IMR-90 (cell line): ENCODE results near the gene ASH1L. TPM values are rescaled to one million over a fixed set of nuclear protein-coding genes. Genes with fewer than 3 reads are reported as not detected.

ENCODE experiments used
- ATAC-seq: fragments of 200-7000 bp; cut with Tn5 transposase; 2 replicates; pipeline ENCODE4 v1.9.1; 2020; ENCODE audit warnings: low read depth, mild to moderate bottlenecking, moderate library complexity
- BruUV-seq: library from RNA; stranded (reverse); fragments of 400-500 nt; replicated peaks from 2 replicates; lab custom pipeline; 2021; lab: Mats Ljungman, UMichigan
- CTCF ChIA-PET: fragments of 300-600 bp; formaldehyde crosslinking; extraction: SDS; loops from one replicate; lab custom pipeline; 2021; ENCODE audit warnings: antibody characterized with exemption; lab: Yijun Ruan, JAX
- POLR2A ChIA-PET: fragments of 300-600 bp; sonication (Branson Sonifier 250); formaldehyde crosslinking; loops from one replicate; lab custom pipeline; 2022; ENCODE audit warnings: antibody characterized with exemption; ENCODE audit not compliant: unreplicated experiment; lab: Charles Lee
- DNase-seq: peaks from one replicate; pipeline ENCODE4 v3.0.0; 2013
- H2AFZ ChIP-seq: replicated peaks from 2 replicates; pipeline ENCODE3; 2013; ENCODE audit warnings: low read length, mild to moderate bottlenecking; ENCODE audit not compliant: poor library complexity
- H2AK5ac ChIP-seq: 2 replicates; pipeline ENCODE4 v1.6.1; 2013; ENCODE audit warnings: low read depth, low read length, inconsistent platforms
- H2AK9ac ChIP-seq: replicated peaks from 2 replicates; pipeline ENCODE3; 2013; ENCODE audit warnings: mild to moderate bottlenecking, low read depth, low read length, moderate library complexity; ENCODE audit not compliant: poor library complexity
- H2BK120ac ChIP-seq: 2 replicates; pipeline ENCODE4 v1.6.1; 2013; ENCODE audit warnings: low read depth, low read length, inconsistent platforms
- H2BK15ac ChIP-seq: 3 replicates; pipeline ENCODE4 v1.6.1; 2013; ENCODE audit warnings: low read depth, low read length, inconsistent platforms
- H2BK20ac ChIP-seq: 2 replicates; pipeline ENCODE4 v1.6.1; 2013; ENCODE audit warnings: low read depth, mild to moderate bottlenecking, inconsistent platforms, low read length, moderate library complexity
- H2BK5ac ChIP-seq: 2 replicates; pipeline ENCODE4 v1.6.1; 2013; ENCODE audit warnings: mild to moderate bottlenecking, low read depth, low read length, inconsistent platforms; ENCODE audit not compliant: poor library complexity, severe bottlenecking
- H3K14ac ChIP-seq: replicated peaks from 2 replicates; pipeline ENCODE4 v1.6.1; 2013; ENCODE audit warnings: low read depth, low read length, inconsistent platforms
- H3K18ac ChIP-seq: 2 replicates; pipeline ENCODE4 v1.6.1; 2013; ENCODE audit warnings: low read depth, low read length, control low read depth
- H3K23ac ChIP-seq: 2 replicates; pipeline ENCODE4 v1.6.1; 2013; ENCODE audit warnings: low read depth, low read length, inconsistent platforms
- H3K27ac ChIP-seq: 2 replicates; pipeline ENCODE4 v1.5.1; 2013; ENCODE audit warnings: mild to moderate bottlenecking, control low read depth, low read length; ENCODE audit not compliant: insufficient read depth
- H3K27me3 ChIP-seq: 2 replicates; pipeline ENCODE4 v1.6.1; 2013; ENCODE audit warnings: low read length; ENCODE audit not compliant: control insufficient read depth, insufficient read depth
- H3K36me3 ChIP-seq: 2 replicates; pipeline ENCODE4 v1.6.1; 2013; ENCODE audit warnings: low read length, mixed read lengths; ENCODE audit not compliant: control insufficient read depth, insufficient read depth
- H3K4ac ChIP-seq: 2 replicates; pipeline ENCODE4 v1.6.1; 2013; ENCODE audit warnings: low read depth, low read length, inconsistent platforms
- H3K4me1 ChIP-seq: 2 replicates; pipeline ENCODE4 v1.6.1; 2013; ENCODE audit warnings: low read length, mixed read lengths; ENCODE audit not compliant: control insufficient read depth, insufficient read depth
- H3K4me2 ChIP-seq: 2 replicates; pipeline ENCODE4 v1.6.1; 2013; ENCODE audit warnings: low read depth, mild to moderate bottlenecking, control low read depth, low read length, moderate library complexity
- H3K4me3 ChIP-seq: 2 replicates; pipeline ENCODE4 v1.5.1; 2013; ENCODE audit warnings: low read depth, mild to moderate bottlenecking, control low read depth, low read length, moderate library complexity; ENCODE audit not compliant: insufficient read depth
- H3K56ac ChIP-seq: 2 replicates; pipeline ENCODE4 v1.6.1; 2013; ENCODE audit warnings: low read length, inconsistent platforms; ENCODE audit not compliant: insufficient read depth; ENCODE audit errors: extremely low read depth
- H3K79me1 ChIP-seq, 2 experiments: 2 replicates each; pipeline ENCODE4 v1.6.1; 2013; ENCODE audit warnings: low read length in 2 of 2, inconsistent platforms in 1 of 2, low read depth in 1 of 2
- H3K9ac ChIP-seq: 2 replicates; pipeline ENCODE4 v1.6.1; 2013; ENCODE audit warnings: low read depth, low read length, control low read depth
- H3K9me1 ChIP-seq: 2 replicates; pipeline ENCODE4 v1.6.1; 2013; ENCODE audit warnings: low read length, inconsistent platforms; ENCODE audit not compliant: insufficient read depth
- H3K9me3 ChIP-seq: 2 replicates; pipeline ENCODE4 v1.6.1; 2013; ENCODE audit warnings: low read length; ENCODE audit not compliant: control insufficient read depth, insufficient read depth
- H4K20me1 ChIP-seq: 2 replicates; pipeline ENCODE4 v1.6.1; 2013; ENCODE audit warnings: low read length, inconsistent platforms; ENCODE audit not compliant: insufficient read depth
- H4K5ac ChIP-seq: 2 replicates; pipeline ENCODE4 v1.6.1; 2013; ENCODE audit warnings: mild to moderate bottlenecking, low read depth, low read length, control low read depth
- H4K8ac ChIP-seq, 2 experiments: 2 replicates each; pipeline ENCODE4 v1.6.1; 2013; ENCODE audit warnings: low read depth in 2 of 2, low read length in 2 of 2, control low read depth in 1 of 2, inconsistent platforms in 1 of 2
- H4K91ac ChIP-seq: 2 replicates; pipeline ENCODE4 v1.6.1; 2013; ENCODE audit warnings: low read depth, low read length, inconsistent platforms; ENCODE audit not compliant: insufficient read depth
- BHLHE40 ChIP-seq: fragments of 150-350 bp; IDR thresholded peaks from 2 replicates; pipeline ENCODE4 v1.6.1; 2016; ENCODE audit warnings: mild to moderate bottlenecking, low read depth, low read length
- CEBPB ChIP-seq: IDR thresholded peaks from 2 replicates; pipeline ENCODE4 v1.6.1; 2012; ENCODE audit warnings: low read depth, low read length, improper control_type of control experiment
- CHD1 ChIP-seq: IDR thresholded peaks from 2 replicates; pipeline ENCODE4 v1.6.1; 2012; ENCODE audit warnings: low read depth, low read length, improper control_type of control experiment
- FOS ChIP-seq: fragments of 150-350 bp; IDR thresholded peaks from 2 replicates; pipeline ENCODE4 v1.6.1; 2016; ENCODE audit warnings: low read depth, low read length
- SMC3 ChIP-seq: fragments of 150-350 bp; IDR thresholded peaks from 2 replicates; pipeline ENCODE4 v1.6.1; 2016; ENCODE audit warnings: low read depth, mild to moderate bottlenecking, antibody characterized with exemption, low read length, moderate library complexity
- USF2 ChIP-seq: fragments of 150-350 bp; IDR thresholded peaks from 2 replicates; pipeline ENCODE4 v1.6.1; 2017; ENCODE audit warnings: mild to moderate bottlenecking, antibody characterized with exemption, low read length, low read depth
- WGBS, 2 experiments: methylation state at CpG; one replicate each; pipeline versions ENCODE4 v1.1.5 to v1.1.7; 2013; ENCODE audit warnings: missing lambda C conversion rate in 2 of 2; ENCODE audit not compliant: insufficient read length in 1 of 2; ENCODE audit errors: extremely low coverage in 2 of 2; 5-methylcytosine and 5-hydroxymethylcytosine counted together
- dilution Hi-C: fragments of 300-500 bp; cut with HindIII; formaldehyde crosslinking; loops from one replicate; pipeline ENCODE4 v1.14.3; 2018; ENCODE audit warnings: low sequenced_read_pairs; ENCODE audit not compliant: unreplicated experiment
- in situ Hi-C: fragments of 300-500 bp; cut with MboI; formaldehyde crosslinking; loops from 3 replicates; pipeline ENCODE4 v1.14.3; 2019; ENCODE audit warnings: low sequenced_read_pairs, inconsistent platforms, mixed read lengths
- intact Hi-C: fragments of 100-400 bp; cut with micrococcal nuclease; formaldehyde crosslinking; loops from 2 replicates; pipeline ENCODE4 v1.10.0; 2022
- polyA plus RNA-seq, 3 experiments: library from polyadenylated mRNA; depleted of rRNA; stranded (reverse); fragments of >200 nt; gene quantifications; 2 replicates each; pipeline ENCODE4 v1.2.3, GENCODE V29; 2012; ENCODE audit warnings: low replicate concordance in 1 of 3
- total RNA-seq: library from RNA; depleted of rRNA; stranded (reverse); fragments of >200 nt; gene quantifications from 2 replicates; pipeline ENCODE4 v1.2.3, GENCODE V29; 2012

The ASH1L gene
- total and polyA plus RNA-seq, 2 of the 4 experiments (the other 2 are of a cell fraction), result 13.7 to 18.5 TPM

GRCh38 chr1:155453141-155453540, 109.5 kb downstream of the ASH1L start:
- H4K5ac ChIP-seq, result no peak overlapping the region
- H2AFZ ChIP-seq, result no peak overlapping the region
- H3K56ac ChIP-seq, result no peak overlapping the region
- H2AK5ac ChIP-seq, result no peak overlapping the region
- H3K36me3 ChIP-seq, result peaks cover 6% of the 10 kb centered on the region; the same call in 1 of the 2 replicates
- peaks cover 10 to 29% of the 10 kb centered on the region in 2 experiments for H3K79me1 ChIP-seq
- ChIA-PET POLR2A (no interaction called here), CTCF (no interaction called here)
- H3K9me1 ChIP-seq, result 0 out of 2 replicates have a peak, but pooled peaks cover 7% of the 10 kb centered on the region
- no peak overlapping the region for H2BK5ac ChIP-seq
- H4K20me1 ChIP-seq, result no peaks in the 10 kb centered on the region
- no peak overlapping the region for H3K27ac ChIP-seq
- no peak overlapping the region for H4K91ac ChIP-seq
- intact Hi-C loops, result no loop called here
- WGBS, 2 experiments, result no CpG with 5 or more reads among the region's 7 CpGs
- no peak overlapping the region for H2AK9ac ChIP-seq
- no peaks in the 10 kb centered on the region for H3K9me3 ChIP-seq
- no peaks in the 10 kb centered on the region for H3K27me3 ChIP-seq
- BruUV-seq, result no TSS peak
- dilution Hi-C loops, result no loop called here
- H3K18ac ChIP-seq, result no peak overlapping the region
- no peak overlapping the region for H2BK15ac ChIP-seq
- H3K4me3 ChIP-seq, result no peak overlapping the region
- peaks cover 2% of the 10 kb centered on the region for H3K4me1 ChIP-seq
- no peak for TF ChIP-seq FOS
- no peak for TF ChIP-seq CHD1
- no peak for TF ChIP-seq USF2
- TF ChIP-seq CEBPB, result no peak
- no peak for TF ChIP-seq BHLHE40
- no peak for TF ChIP-seq SMC3
- in situ Hi-C loops, result no loop called here
- H3K14ac ChIP-seq, result no peak overlapping the region
- no peak overlapping the region for H3K23ac ChIP-seq
- ATAC-seq (no peak), DNase-seq (no peak)
- H3K9ac ChIP-seq, result no peak overlapping the region
- no peak overlapping the region for H4K8ac ChIP-seq
- H2BK120ac ChIP-seq, result no peak overlapping the region
- no peak overlapping the region for H3K4ac ChIP-seq
- no peak overlapping the region for H2BK20ac ChIP-seq
- H3K4me2 ChIP-seq, result no peak overlapping the region
